ENCODE data around the gene PGAP3. TPM values are rescaled to one million over a fixed set of nuclear protein-coding genes. Genes with fewer than 3 reads are reported as not detected.
A peak's percentile ranks its signal among the peaks of the same experiment; 100 is the strongest.
"Not testable (repeated sequence)": the region's sequence is repeated elsewhere in the genome, so short reads cannot be mapped to it uniquely, and the experiment has no call there.

Gene PGAP3
- total RNA-seq, 1 donor from 2014 or later: 10.7 TPM

DNA sequence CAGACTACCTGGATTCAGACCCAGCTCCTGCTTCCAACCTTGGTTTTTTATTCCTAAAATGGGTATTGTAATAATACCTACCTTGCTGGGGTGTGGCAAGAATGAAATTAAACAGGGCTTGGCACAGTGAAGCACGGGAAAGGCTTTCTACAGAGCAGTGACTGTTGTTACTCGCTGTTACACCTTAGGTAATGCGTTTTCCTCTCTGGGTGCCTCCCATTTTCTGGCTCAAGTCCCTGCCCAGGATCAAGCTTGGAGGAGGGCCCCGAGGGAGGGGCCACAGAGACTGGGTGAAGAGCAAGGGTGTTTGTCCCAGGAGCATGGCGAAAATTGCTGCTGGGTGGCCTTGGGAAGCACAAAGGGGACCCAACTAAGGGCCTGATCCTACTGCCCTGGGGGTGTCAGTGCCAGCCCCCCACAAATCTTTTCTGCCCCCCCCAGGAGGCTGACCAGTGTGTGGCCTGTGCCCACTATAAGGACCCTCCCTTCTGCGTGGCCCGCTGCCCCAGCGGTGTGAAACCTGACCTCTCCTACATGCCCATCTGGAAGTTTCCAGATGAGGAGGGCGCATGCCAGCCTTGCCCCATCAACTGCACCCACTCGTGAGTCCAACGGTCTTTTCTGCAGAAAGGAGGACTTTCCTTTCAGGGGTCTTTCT is 29.2 kb upstream of the PGAP3 start:
- Histone ChIP-seq H3K4me1 (peaks cover 21% of the 10 kb centered on the region), H3K4me3 (peak overlapping the region; percentile 9), H3K36me3 (peaks cover 70% of the 10 kb centered on the region), H3K9me3 (replicated peaks) (no peaks in the 10 kb centered on the region), H3K27me3 (ENCODE audit: low read depth) (no peaks in the 10 kb centered on the region), H3K27ac (replicated peaks) (peak overlapping the region; percentile 72)
- DNase-seq: no peak
- no peak for TF ChIP-seq CTCF (IDR thresholded peaks at IDR 0.05; ENCODE audit: borderline replicate concordance)
- intact Hi-C loops (cut with micrococcal nuclease): no loop called here

- Histone ChIP-seq H3K27ac (replicated peaks) (peak overlapping the region; percentile 72), H3K4me1 (peaks cover 21% of the 10 kb centered on the region), H3K9me3 (replicated peaks) (no peaks in the 10 kb centered on the region), H3K4me3 (peak overlapping the region; percentile 9), H3K36me3 (peaks cover 78% of the 10 kb centered on the region), H3K27me3 (ENCODE audit: low read depth) (no peaks in the 10 kb centered on the region)
- intact Hi-C loops (cut with micrococcal nuclease): no loop called here
- DNase-seq: peak; percentile 42
- TF ChIP-seq CTCF (IDR thresholded peaks at IDR 0.05; ENCODE audit: borderline replicate concordance): no peak
Measured at GRCh38 chr17:39716073-39716818, 28.4 kb upstream of the PGAP3 start.

GRCh38 chr17:39715375-39716072 is 27.7 kb upstream of the PGAP3 start:
- Histone ChIP-seq H3K9me3 (replicated peaks) (no peaks in the 10 kb centered on the region), H3K4me1 (peaks cover 21% of the 10 kb centered on the region), H3K4me3 (no peak overlapping the region), H3K27ac (replicated peaks) (peak overlapping the region; percentile 72), H3K27me3 (ENCODE audit: low read depth) (no peaks in the 10 kb centered on the region), H3K36me3 (peaks cover 81% of the 10 kb centered on the region)
- no peak for DNase-seq
- intact Hi-C loops (cut with micrococcal nuclease): no loop called here
- no peak for TF ChIP-seq CTCF (IDR thresholded peaks at IDR 0.05; ENCODE audit: borderline replicate concordance)

DNA sequence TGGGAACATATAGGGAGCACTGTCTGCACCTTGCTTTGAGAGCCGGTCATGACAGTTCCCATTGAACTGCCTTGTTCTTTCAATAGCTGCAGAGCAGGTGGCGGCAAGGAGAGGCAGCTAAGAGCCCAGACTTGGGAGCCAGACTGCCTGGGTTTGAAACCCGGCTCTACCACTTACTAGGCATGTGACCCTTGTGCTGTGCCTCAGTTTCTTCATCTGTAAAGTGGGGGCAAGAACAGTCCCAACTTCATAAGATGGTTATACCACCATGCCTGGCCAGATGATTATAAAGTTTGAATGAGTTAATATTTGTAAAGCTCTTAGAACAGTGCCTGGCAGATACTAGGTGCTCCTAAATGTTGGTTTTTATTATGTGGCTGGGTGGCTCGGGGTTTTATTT is 26.4 kb upstream of the PGAP3 start:
- peaks cover 21% of the 10 kb centered on the region for H3K4me1 ChIP-seq
- no peak overlapping the region for H3K4me3 ChIP-seq
- peaks cover 84% of the 10 kb centered on the region for H3K36me3 ChIP-seq
- no peak for DNase-seq
- no peaks in the 10 kb centered on the region for H3K9me3 ChIP-seq (replicated peaks)
- TF ChIP-seq CTCF (IDR thresholded peaks at IDR 0.05; ENCODE audit: borderline replicate concordance): no peak
- H3K27me3 ChIP-seq (ENCODE audit: low read depth): no peaks in the 10 kb centered on the region
- H3K27ac ChIP-seq (replicated peaks): no peak overlapping the region
- intact Hi-C loops (cut with micrococcal nuclease): no loop called here

DNA sequence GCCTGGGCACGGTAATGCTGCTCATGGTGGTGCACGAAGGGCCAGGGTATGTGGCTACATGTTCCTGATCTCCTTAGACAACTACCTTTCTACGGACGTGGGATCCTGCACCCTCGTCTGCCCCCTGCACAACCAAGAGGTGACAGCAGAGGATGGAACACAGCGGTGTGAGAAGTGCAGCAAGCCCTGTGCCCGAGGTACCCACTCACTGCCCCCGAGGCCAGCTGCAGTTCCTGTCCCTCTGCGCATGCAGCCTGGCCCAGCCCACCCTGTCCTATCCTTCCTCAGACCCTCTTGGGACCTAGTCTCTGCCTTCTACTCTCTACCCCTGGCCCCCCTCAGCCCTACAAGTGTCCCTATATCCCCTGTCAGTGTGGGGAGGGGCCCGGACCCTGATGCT is 24.0 kb upstream of the PGAP3 start:
- H3K27me3 ChIP-seq (ENCODE audit: low read depth): no peaks in the 10 kb centered on the region
- intact Hi-C loops (cut with micrococcal nuclease): no loop called here
- no peak for DNase-seq

DNA sequence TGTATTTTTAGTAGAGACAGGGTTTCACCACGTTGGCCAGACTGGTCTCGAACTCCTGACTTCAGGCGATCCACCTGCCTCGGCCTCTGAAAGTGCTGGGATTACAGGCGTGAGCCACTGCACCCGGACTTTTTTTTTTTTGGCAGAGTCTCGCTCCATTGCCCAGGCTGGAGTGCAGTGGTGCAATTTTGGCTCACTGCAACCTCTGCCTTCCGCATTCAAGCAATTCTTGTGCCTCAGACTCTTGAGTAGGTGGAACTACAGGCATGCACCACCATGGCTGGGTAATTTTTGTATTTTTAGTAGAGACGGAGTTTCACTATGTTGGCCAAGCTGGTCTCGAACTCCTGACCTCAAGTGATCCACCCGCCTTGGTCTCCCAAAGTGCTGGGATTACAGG is 23.2 kb upstream of the PGAP3 start:
- H3K9me3 ChIP-seq (replicated peaks); intact Hi-C loops (cut with micrococcal nuclease); H3K27ac ChIP-seq (replicated peaks); H3K27me3 ChIP-seq (ENCODE audit: low read depth); DNase-seq; H3K4me3 ChIP-seq: not testable (repeated sequence)
- H3K4me1 ChIP-seq: peaks cover 20% of the 10 kb centered on the region
- H3K36me3 ChIP-seq: peaks cover 92% of the 10 kb centered on the region

More for the DNA sequence above, 24.0 kb upstream of the PGAP3 start:
- no peak overlapping the region for H3K4me3 ChIP-seq
- peaks cover 20% of the 10 kb centered on the region for H3K4me1 ChIP-seq
- peaks cover 96% of the 10 kb centered on the region for H3K36me3 ChIP-seq
- H3K27ac ChIP-seq (replicated peaks): no peak overlapping the region
- H3K9me3 ChIP-seq (replicated peaks): no peaks in the 10 kb centered on the region
- no peak for TF ChIP-seq CTCF (IDR thresholded peaks at IDR 0.05; ENCODE audit: borderline replicate concordance)
